Adrenal gland (tissue), 5 donors: ENCODE data around the gene AUTS2.

Source experiments
- POLR2A ChIP-seq, 2 donors: fragments of 450-650 bp; IDR thresholded peaks; one replicate each; pipeline ENCODE4 v1.6.1; 2017; ENCODE audit warnings: antibody characterized with exemption in 2 of 2, mild to moderate bottlenecking in 2 of 2, moderate library complexity in 1 of 2
- TF ChIP-seq, protein P1 (sequence below), 6 experiments: fragments of 450-650 bp in 4 of 6; fragments of 200-600 bp in 2 of 6; sonication (generic) in 1 of 6; IDR thresholded peaks; 1 replicate in 5 of 6; 2 replicates in 1 of 6; pipeline versions ENCODE4 v1.5.1 to v1.8.0; 2016 to 2021; ENCODE audit warnings: antibody characterized with exemption in 6 of 6, mild to moderate bottlenecking in 2 of 6, moderate library complexity in 1 of 6
- donor health status: DM: no; HTN: no; CAD: no.

GRCh38 chr7:70178787-70179186 lies 580.5 kb downstream of the AUTS2 start:
- no peak for TF ChIP-seq POLR2A (IDR thresholded peaks at IDR 0.05)
- TF ChIP-seq, protein P1, sequence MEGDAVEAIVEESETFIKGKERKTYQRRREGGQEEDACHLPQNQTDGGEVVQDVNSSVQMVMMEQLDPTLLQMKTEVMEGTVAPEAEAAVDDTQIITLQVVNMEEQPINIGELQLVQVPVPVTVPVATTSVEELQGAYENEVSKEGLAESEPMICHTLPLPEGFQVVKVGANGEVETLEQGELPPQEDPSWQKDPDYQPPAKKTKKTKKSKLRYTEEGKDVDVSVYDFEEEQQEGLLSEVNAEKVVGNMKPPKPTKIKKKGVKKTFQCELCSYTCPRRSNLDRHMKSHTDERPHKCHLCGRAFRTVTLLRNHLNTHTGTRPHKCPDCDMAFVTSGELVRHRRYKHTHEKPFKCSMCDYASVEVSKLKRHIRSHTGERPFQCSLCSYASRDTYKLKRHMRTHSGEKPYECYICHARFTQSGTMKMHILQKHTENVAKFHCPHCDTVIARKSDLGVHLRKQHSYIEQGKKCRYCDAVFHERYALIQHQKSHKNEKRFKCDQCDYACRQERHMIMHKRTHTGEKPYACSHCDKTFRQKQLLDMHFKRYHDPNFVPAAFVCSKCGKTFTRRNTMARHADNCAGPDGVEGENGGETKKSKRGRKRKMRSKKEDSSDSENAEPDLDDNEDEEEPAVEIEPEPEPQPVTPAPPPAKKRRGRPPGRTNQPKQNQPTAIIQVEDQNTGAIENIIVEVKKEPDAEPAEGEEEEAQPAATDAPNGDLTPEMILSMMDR (IDR thresholded peaks at IDR 0.05) = no peak
